ENCODE measurements around the gene ATG2A.
A peak's percentile ranks its signal among the peaks of the same experiment; 100 is the strongest.

GRCh38 chr11:64878494-64879243 lies 38.3 kb downstream of the ATG2A start, which contains the start of gene EHD1:
- TF ChIP-seq POLR2A (IDR thresholded peaks at IDR 0.05; ENCODE audit: low read length) (peak; percentile 96), GATA1 (IDR thresholded peaks at IDR 0.05; ENCODE audit: low read depth, low read length) (no peak)

Data from erythroblast (primary cell).